Upper lobe of left lung (tissue), 6 donors: Measurements from ENCODE around the gene PERP. TPM values are rescaled to one million over a fixed set of nuclear protein-coding genes. Genes with fewer than 3 reads are reported as not detected.

ENCODE experiments used
- ATAC-seq, 2 donors: fragments of 200-7000 bp; cut with Tn5 transposase; one replicate each; pipeline ENCODE4 v1.9.1; 2022; ENCODE audit warnings: mild to moderate bottlenecking in 2 of 2, moderate library complexity in 2 of 2; ENCODE audit not compliant: low FRiP score in 2 of 2
- DNase-seq, 2 donors: peaks; one replicate each; pipeline ENCODE4 v3.0.0-alpha.2; 2019 to 2020
- H3K27ac ChIP-seq, 4 donors: fragments of 200-600 bp; sonication (generic); one replicate each; pipeline ENCODE4 v1.5.1; 2016 to 2019
- H3K27me3 ChIP-seq, 4 donors: fragments of 200-600 bp; sonication (generic); one replicate each; pipeline ENCODE4 v1.5.1; 2017 to 2019
- H3K36me3 ChIP-seq, 4 donors: fragments of 200-600 bp; sonication (generic); one replicate each; pipeline ENCODE4 v1.5.1; 2016 to 2019
- H3K4me1 ChIP-seq, 4 donors: fragments of 200-600 bp; sonication (generic); one replicate each; pipeline ENCODE4 v1.5.1; 2018 to 2019
- H3K4me3 ChIP-seq, 4 donors: fragments of 200-600 bp; sonication (generic); one replicate each; pipeline ENCODE4 v1.5.1; 2017 to 2019; ENCODE audit warnings: mild to moderate bottlenecking in 2 of 4, moderate library complexity in 1 of 4
- H3K9me3 ChIP-seq, 4 donors: fragments of 200-600 bp; sonication (generic); one replicate each; pipeline ENCODE4 v1.5.1; 2018 to 2019
- CTCF ChIP-seq, 6 experiments: fragments of 450-650 bp in 4 of 6; fragments of 200-600 bp in 2 of 6; sonication (generic) in 2 of 6; IDR thresholded peaks; one replicate each; pipeline ENCODE4 v1.5.1; 2016 to 2019; ENCODE audit warnings: antibody characterized with exemption in 6 of 6
- EP300 ChIP-seq, 4 donors: sonication (generic); formaldehyde crosslinking; IDR thresholded peaks; one replicate each; pipeline ENCODE4 v1.5.1; 2017; ENCODE audit warnings: antibody characterized with exemption in 4 of 4, control low read depth in 2 of 4
- POLR2A ChIP-seq, 4 donors: fragments of 450-650 bp; IDR thresholded peaks; one replicate each; pipeline ENCODE4 v1.5.1; 2016 to 2017; ENCODE audit warnings: antibody characterized with exemption in 4 of 4, mild to moderate bottlenecking in 2 of 4
- POLR2AphosphoS5 ChIP-seq, 2 donors: sonication (generic); formaldehyde crosslinking; IDR thresholded peaks; one replicate each; pipeline ENCODE4 v1.5.1; 2017; ENCODE audit warnings: antibody characterized with exemption in 2 of 2
- WGBS, 2 donors: methylation state at CpG; one replicate each; pipeline ENCODE4 v1.1.5; 2017 to 2018; 5-methylcytosine and 5-hydroxymethylcytosine counted together
- total RNA-seq, 6 donors: library from RNA; depleted of rRNA in 4 of 6; stranded (reverse); fragments of >200 nt in 4 of 6; gene quantifications; one replicate each; pipeline versions ENCODE4 v1.1.0 to v1.2.1, GENCODE V29; 2016 to 2021
- donor health status: DM: no; HTN: no; CAD: no; lungs with moderate emphysema.
- donor health status: DM: no; HTN: yes; CAD: no; lungs with severe emphysema.

The PERP gene
- total RNA-seq, 6 donors from 2014 or later, result 13.6 to 69.8 (median 26.1) TPM

DNA sequence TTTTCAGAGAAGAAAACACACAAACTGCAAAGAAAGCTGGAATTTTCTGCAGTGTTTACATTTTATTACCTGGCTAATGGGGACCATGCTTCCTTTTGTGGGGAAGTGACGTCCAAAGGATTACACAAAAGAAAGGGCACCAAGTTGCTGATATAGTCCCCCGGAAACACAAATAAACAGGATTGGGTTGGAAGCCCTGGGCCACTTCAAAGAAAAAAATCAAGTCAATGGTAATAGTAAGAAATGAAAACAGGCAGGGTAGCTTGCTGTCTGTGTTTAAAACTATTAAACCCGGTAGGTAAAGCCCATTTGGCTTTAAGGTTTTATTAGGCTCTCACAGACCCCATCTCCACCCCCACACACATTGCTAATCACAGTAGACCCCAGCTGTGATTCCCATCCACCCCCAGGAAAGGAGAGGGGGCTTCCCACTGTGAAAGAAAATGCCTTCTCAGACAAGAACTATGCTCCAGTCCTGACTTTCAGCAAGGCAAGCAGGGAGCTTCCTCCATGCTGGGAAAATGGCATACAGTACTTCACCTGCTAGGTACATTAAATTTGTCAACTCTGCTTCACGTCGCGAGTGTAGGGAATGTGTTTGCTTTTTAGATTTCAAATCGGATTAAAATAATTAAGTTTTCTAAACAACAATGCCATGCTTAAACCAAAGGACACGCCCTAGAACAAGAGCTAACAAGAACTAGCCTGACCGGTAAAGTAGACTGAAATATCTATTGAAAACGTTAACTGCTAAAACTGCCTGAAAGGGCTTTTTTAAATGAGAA lies 1.1 kb downstream of the PERP start:
- peaks cover 7 to 32% (median 13%) of the 10 kb centered on the region in 4 donors for H3K4me1 ChIP-seq
- no peak for TF ChIP-seq CTCF (IDR thresholded peaks at IDR 0.05)
- TF ChIP-seq POLR2A (IDR thresholded peaks at IDR 0.05), result peak in 1 of 4 donors; percentile 16
- no peak for TF ChIP-seq POLR2AphosphoS5 (IDR thresholded peaks at IDR 0.05)
- H3K36me3 ChIP-seq, result no peaks in the 10 kb centered on the region
- WGBS, 2 donors, result 7 to 18% methylated on average over 10 of the region's 10 CpGs
- H3K4me3 ChIP-seq, result peak overlapping the region in 3 of 4 donors; percentile 51 to 61 (median 59)
- H3K27ac ChIP-seq, result peak overlapping the region in 3 of 4 donors; percentile 67 to 89 (median 88)
- peaks cover 0 to 13% (median 2%) of the 10 kb centered on the region in 4 donors for H3K27me3 ChIP-seq
- DNase-seq, result no peak
- no peaks in the 10 kb centered on the region for H3K9me3 ChIP-seq
- no peak for ATAC-seq

GRCh38 chr6:138105446-138105845 lies 1.8 kb downstream of the PERP start:
- H3K4me3 ChIP-seq, result peak overlapping the region in 3 of 4 donors; percentile 51 to 61 (median 59)
- WGBS, 2 donors, result 66 to 75% methylated on average over 5 of the region's 5 CpGs
- no peak for DNase-seq
- peaks cover 0 to 13% (median 2%) of the 10 kb centered on the region in 4 donors for H3K27me3 ChIP-seq
- H3K4me1 ChIP-seq, result peaks cover 7 to 32% (median 13%) of the 10 kb centered on the region in 4 donors
- TF ChIP-seq POLR2AphosphoS5 (IDR thresholded peaks at IDR 0.05) (no peak), POLR2A (IDR thresholded peaks at IDR 0.05) (no peak), CTCF (IDR thresholded peaks at IDR 0.05) (no peak), EP300 (IDR thresholded peaks at IDR 0.05) (no peak)
- no peaks in the 10 kb centered on the region for H3K9me3 ChIP-seq
- H3K36me3 ChIP-seq, result no peaks in the 10 kb centered on the region
- H3K27ac ChIP-seq, result peak overlapping the region in 1 of 4 donors; percentile 88
- no peak for ATAC-seq

DNA sequence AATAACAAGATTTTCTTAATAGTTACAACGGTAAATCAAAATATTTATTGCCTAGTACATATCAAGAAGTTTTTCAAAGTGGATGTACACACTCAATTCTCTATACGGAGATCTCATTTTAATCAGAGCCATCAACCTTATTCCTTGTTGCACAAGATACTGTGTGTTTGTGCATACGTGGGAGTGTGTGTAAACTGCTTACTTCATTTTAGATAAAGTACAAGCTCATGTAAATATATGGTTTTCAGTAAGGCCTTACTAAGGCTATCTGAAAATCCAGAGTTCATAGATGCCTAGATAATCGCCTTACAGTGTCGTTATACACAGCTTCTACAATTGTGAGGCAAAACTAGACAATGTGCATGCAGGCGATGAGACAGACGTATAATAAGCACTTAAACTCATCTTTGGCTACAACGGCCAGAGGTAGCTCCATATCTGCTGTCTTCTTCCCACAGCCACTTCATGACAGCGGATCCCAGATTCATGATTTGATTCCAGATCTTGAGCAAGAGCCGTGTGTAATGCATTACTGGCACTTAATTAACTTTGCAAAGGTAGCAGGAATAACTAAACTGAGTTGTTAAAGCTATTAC lies 2.5 kb downstream of the PERP start:
- no peak overlapping the region for H3K4me3 ChIP-seq
- 54 to 90% methylated on average over 10 of the region's 10 CpGs for WGBS, 2 donors
- no peak for DNase-seq

DNA sequence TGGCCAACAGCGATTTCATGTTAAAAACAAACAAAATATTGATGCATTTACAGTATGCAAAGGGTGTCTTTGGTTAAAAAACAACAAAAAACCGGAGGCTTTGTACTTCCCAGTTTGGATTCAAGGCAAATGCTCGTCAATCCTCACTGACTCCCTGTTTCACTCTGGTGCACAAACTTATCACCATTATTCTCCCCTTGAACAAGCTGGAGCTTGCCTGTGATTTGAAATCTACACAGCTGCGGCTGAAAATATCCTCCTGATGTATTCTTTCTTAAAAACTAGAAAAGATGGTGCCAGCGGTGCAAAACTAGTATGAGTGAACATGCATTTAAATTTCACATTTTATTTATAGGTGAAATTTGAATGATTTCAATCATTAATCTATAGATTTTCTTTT lies 3.3 kb downstream of the PERP start:
- Histone ChIP-seq H3K4me1 (peaks cover 7 to 32% (median 13%) of the 10 kb centered on the region in 4 donors), H3K4me3 (no peak overlapping the region), H3K36me3 (no peaks in the 10 kb centered on the region), H3K9me3 (no peaks in the 10 kb centered on the region), H3K27me3 (peaks cover 0 to 13% (median 2%) of the 10 kb centered on the region in 4 donors), H3K27ac (no peak overlapping the region)
- TF ChIP-seq POLR2A (IDR thresholded peaks at IDR 0.05) (no peak), CTCF (IDR thresholded peaks at IDR 0.05) (no peak), EP300 (IDR thresholded peaks at IDR 0.05) (no peak), POLR2AphosphoS5 (IDR thresholded peaks at IDR 0.05) (no peak)
- ATAC-seq (no peak), DNase-seq (no peak)
- 84 to 87% methylated on average over 5 of the region's 5 CpGs for WGBS, 2 donors

More for the DNA sequence above, 2.5 kb downstream of the PERP start:
- H3K27ac ChIP-seq, result no peak overlapping the region
- no peak for ATAC-seq
- no peak for TF ChIP-seq POLR2AphosphoS5 (IDR thresholded peaks at IDR 0.05)
- no peak for TF ChIP-seq POLR2A (IDR thresholded peaks at IDR 0.05)
- TF ChIP-seq EP300 (IDR thresholded peaks at IDR 0.05), result no peak
- no peak for TF ChIP-seq CTCF (IDR thresholded peaks at IDR 0.05)
- peaks cover 0 to 13% (median 2%) of the 10 kb centered on the region in 4 donors for H3K27me3 ChIP-seq
- H3K4me1 ChIP-seq, result peaks cover 7 to 32% (median 13%) of the 10 kb centered on the region in 4 donors
- H3K36me3 ChIP-seq, result no peaks in the 10 kb centered on the region
- H3K9me3 ChIP-seq, result no peaks in the 10 kb centered on the region
